Activated T-helper 1 cell treated with anti-CD3 and anti-CD28 coated beads, Interleukin-12 subunit alpha, Interleukin-12 subunit beta, Interleukin-2, Interleukin-4 antibody, amounts not matched to agents 30 ng/mL and 10 ng/mL and 1 ng/mL, durations not matched to agents 14 hours and 24 hours and 36 hours (primary cell): ENCODE data around the gene C11orf42. TPM values are rescaled to one million over a fixed set of nuclear protein-coding genes. Genes with fewer than 3 reads are reported as not detected.
"Not testable (repeated sequence)": the region's sequence is repeated elsewhere in the genome, so short reads cannot be mapped to it uniquely, and the experiment has no call there.

Experiments
- DNase-seq: peaks from one replicate; pipeline ENCODE4 v3.0.0; 2021; ENCODE audit warnings: low spot score
- H3K27ac Mint-ChIP-seq: one replicate; pipeline ENCODE4 v1.8.0; 2021; ENCODE audit warnings: mild to moderate bottlenecking, mixed read lengths
- H3K27me3 Mint-ChIP-seq: one replicate; pipeline ENCODE4 v1.8.0; 2022; ENCODE audit warnings: mild to moderate bottlenecking, moderate library complexity, mixed read lengths; ENCODE audit not compliant: insufficient read depth
- H3K36me3 Mint-ChIP-seq: one replicate; pipeline ENCODE4 v1.8.0; 2021; ENCODE audit warnings: low read depth, mixed read lengths
- H3K4me1 Mint-ChIP-seq: one replicate; pipeline ENCODE4 v1.8.0; 2021; ENCODE audit warnings: low read depth, mixed read lengths
- H3K4me3 Mint-ChIP-seq: one replicate; pipeline ENCODE4 v1.8.0; 2021; ENCODE audit warnings: mild to moderate bottlenecking, moderate library complexity, mixed read lengths
- H3K9me3 Mint-ChIP-seq: one replicate; pipeline ENCODE4 v1.8.0; 2021; ENCODE audit warnings: mixed read lengths
- intact Hi-C: fragments of 100-400 bp; cut with micrococcal nuclease; formaldehyde crosslinking; loops from one replicate; pipeline ENCODE4 v1.15.1; 2024
- total RNA-seq: library from RNA; stranded (reverse); gene quantifications from 2 replicates; pipeline ENCODE4 v1.2.3, GENCODE V29; 2022

The C11orf42 gene
- total RNA-seq, 1 donor from 2014 or later, result not detected

GRCh38 chr11:6248897-6249296, 43.5 kb downstream of the C11orf42 start:
- intact Hi-C loops, H3K4me1 Mint-ChIP-seq, H3K9me3 Mint-ChIP-seq, H3K27ac Mint-ChIP-seq, DNase-seq, H3K4me3 Mint-ChIP-seq, H3K36me3 Mint-ChIP-seq: not testable (repeated sequence)
- H3K27me3 Mint-ChIP-seq, result peaks cover 16% of the 10 kb centered on the region

GRCh38 chr11:6249770-6250555, 44.6 kb downstream of the C11orf42 start:
- Mint-ChIP-seq H3K4me3 (no peak overlapping the region), H3K36me3 (no peaks in the 10 kb centered on the region), H3K27me3 (peaks cover 12% of the 10 kb centered on the region), H3K9me3 (no peaks in the 10 kb centered on the region), H3K4me1 (no peaks in the 10 kb centered on the region), H3K27ac (no peak overlapping the region)
- DNase-seq, result no peak
- intact Hi-C loops, result no loop called here

DNA sequence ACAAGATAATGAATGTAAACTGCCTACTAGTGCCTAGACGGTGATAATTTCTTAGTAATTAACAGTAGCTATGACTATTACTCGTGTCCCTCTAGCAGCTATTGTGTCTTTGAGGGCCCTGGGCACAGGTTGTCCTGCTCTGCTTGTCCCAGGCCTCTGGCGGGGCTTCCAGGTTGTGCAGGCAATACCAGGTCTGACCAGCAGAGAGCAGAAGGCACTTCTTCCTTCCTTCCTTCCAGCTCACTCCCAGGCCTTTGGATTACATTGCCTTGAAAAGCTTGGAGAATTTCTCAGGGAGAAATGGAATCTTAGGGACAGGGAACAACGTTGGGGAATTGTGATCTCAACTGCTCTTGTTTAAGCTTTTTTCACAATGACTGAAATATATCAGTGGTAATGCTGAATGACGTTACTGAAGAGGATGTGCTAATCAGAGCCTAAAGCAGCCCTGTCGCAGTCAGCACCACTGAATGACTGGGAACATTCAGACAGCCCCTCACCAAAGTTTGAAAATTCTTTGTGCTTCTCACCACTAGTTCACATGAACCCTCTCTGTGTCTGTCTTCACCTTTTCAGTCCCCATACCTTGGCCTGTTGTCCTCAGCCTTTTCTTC, 45.9 kb downstream of the C11orf42 start:
- intact Hi-C loops, result loop anchor here (1.0 kb wide), 2 partner anchors 102 to 112 kb away; no protein-coding TSS in a partner anchor
- Mint-ChIP-seq H3K4me3 (no peak overlapping the region), H3K36me3 (no peaks in the 10 kb centered on the region), H3K4me1 (no peaks in the 10 kb centered on the region), H3K27me3 (peaks cover 10% of the 10 kb centered on the region), H3K27ac (no peak overlapping the region), H3K9me3 (no peaks in the 10 kb centered on the region)
- peak; percentile 19 for DNase-seq

GRCh38 chr11:6251990-6252473, 46.7 kb downstream of the C11orf42 start:
- Mint-ChIP-seq H3K36me3 (no peaks in the 10 kb centered on the region), H3K4me3 (no peak overlapping the region), H3K27ac (no peak overlapping the region), H3K4me1 (no peaks in the 10 kb centered on the region), H3K9me3 (no peaks in the 10 kb centered on the region), H3K27me3 (peaks cover 10% of the 10 kb centered on the region)
- intact Hi-C loops, result loop anchor here (1.0 kb wide), 2 partner anchors 101 to 111 kb away; no protein-coding TSS in a partner anchor
- no peak for DNase-seq

DNA sequence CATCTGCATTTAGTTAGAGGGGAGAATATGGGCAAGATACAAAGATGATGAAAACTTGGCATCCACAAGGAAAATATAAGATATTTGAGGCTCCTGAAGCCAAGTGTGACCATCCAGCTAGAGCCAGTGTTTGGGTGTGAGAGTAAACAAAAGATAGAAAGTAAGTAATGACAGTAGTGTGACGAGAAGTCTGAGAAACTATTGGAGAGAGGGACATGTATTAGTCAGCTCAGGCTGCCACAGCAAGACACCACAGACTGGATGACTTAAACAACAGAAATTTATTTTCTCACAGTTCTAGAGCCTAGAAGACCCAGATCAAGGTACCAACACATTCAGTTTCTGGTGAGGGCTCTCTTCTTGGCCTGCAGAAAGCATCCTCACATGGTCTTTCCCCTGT, 47.8 kb downstream of the C11orf42 start:
- H3K36me3 Mint-ChIP-seq, result no peaks in the 10 kb centered on the region
- intact Hi-C loops, result no loop called here
- H3K9me3 Mint-ChIP-seq, result no peaks in the 10 kb centered on the region
- H3K4me1 Mint-ChIP-seq, result no peaks in the 10 kb centered on the region
- H3K4me3 Mint-ChIP-seq, result no peak overlapping the region
- peaks cover 6% of the 10 kb centered on the region for H3K27me3 Mint-ChIP-seq
- H3K27ac Mint-ChIP-seq, result no peak overlapping the region
- DNase-seq, result no peak

GRCh38 chr11:6258141-6258540, 52.8 kb downstream of the C11orf42 start:
- Mint-ChIP-seq H3K4me3 (no peak overlapping the region), H3K4me1 (no peaks in the 10 kb centered on the region), H3K27me3 (peaks cover 12% of the 10 kb centered on the region), H3K9me3 (no peaks in the 10 kb centered on the region), H3K27ac (no peak overlapping the region), H3K36me3 (no peaks in the 10 kb centered on the region)
- intact Hi-C loops, result loop anchor here (2.0 kb wide), 2 partner anchors 23 to 57 kb away; partner anchors contain the start of gene FHIP1B
- no peak for DNase-seq

DNA sequence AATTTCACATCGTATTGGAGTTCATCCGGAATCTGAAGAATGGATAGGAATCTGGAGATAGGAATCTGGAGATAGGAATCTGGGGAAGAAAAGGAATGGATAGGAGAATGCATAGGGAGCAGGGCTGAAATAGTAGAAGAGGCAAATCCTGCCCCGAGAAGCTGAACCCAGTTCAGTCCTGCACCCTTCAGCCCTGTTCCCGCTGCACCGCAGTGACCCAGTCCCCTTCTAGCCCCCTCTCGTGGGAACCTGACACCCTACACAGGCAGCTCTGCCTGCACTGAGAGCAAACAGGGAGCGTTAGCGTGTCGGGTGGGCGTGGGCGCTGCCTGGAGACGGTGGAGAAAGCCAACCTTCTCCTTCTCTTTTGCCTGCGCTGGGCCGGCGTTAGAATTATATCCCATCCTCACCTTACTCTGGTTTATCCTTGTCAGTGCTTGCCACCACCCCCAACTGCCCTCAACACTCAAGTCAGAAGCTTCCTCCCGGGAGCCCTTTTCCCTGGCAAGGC, 53.3 kb downstream of the C11orf42 start:
- Mint-ChIP-seq H3K27me3 (peaks cover 12% of the 10 kb centered on the region), H3K4me3 (no peak overlapping the region), H3K4me1 (no peaks in the 10 kb centered on the region), H3K27ac (no peak overlapping the region), H3K9me3 (no peaks in the 10 kb centered on the region), H3K36me3 (no peaks in the 10 kb centered on the region)
- no peak for DNase-seq
- intact Hi-C loops, result loop anchor here (2.0 kb wide), 2 partner anchors 24 to 56 kb away; partner anchors contain the start of gene FHIP1B

GRCh38 chr11:6260207-6260726, 54.9 kb downstream of the C11orf42 start:
- Mint-ChIP-seq H3K4me3 (no peak overlapping the region), H3K9me3 (no peaks in the 10 kb centered on the region), H3K27me3 (peaks cover 19% of the 10 kb centered on the region), H3K27ac (no peak overlapping the region), H3K36me3 (no peaks in the 10 kb centered on the region), H3K4me1 (no peaks in the 10 kb centered on the region)
- intact Hi-C loops, result no loop called here
- no peak for DNase-seq

Other genes starting within 250 kb of the C11orf42 start
- not detected in 2 replicates for gene OR56A5, start 237.1 kb upstream of the C11orf42 start, total RNA-seq
- 0.20 TPM in 1 of 2 replicates, not detected in the other for gene OR52L1, start 218.6 kb upstream of the C11orf42 start, total RNA-seq
- not detected in 2 replicates for gene OR56A4, start 198.6 kb upstream of the C11orf42 start, total RNA-seq
- not detected in 2 replicates for gene OR56A1, start 174.8 kb upstream of the C11orf42 start, total RNA-seq
- not detected in 2 replicates for gene OR56B4, start 97.9 kb upstream of the C11orf42 start, total RNA-seq
- gene OR52B2, start 35.2 kb upstream of the C11orf42 start, total RNA-seq, result not detected in 2 replicates
- not detected in 2 replicates for gene OR52W1, start 6.3 kb upstream of the C11orf42 start, total RNA-seq
- gene FHIP1B, start 29.1 kb downstream of the C11orf42 start, total RNA-seq, result 19.3 TPM in 2 replicates
- gene CNGA4, start 33.5 kb downstream of the C11orf42 start, total RNA-seq, result 0.10 TPM in 1 of 2 replicates, not detected in the other
- gene CCKBR, start 54.3 kb downstream of the C11orf42 start, total RNA-seq, result not detected in 2 replicates
- gene CAVIN3, start 114.9 kb downstream of the C11orf42 start, total RNA-seq, result 16.5 and 17.2 TPM in 2 replicates
- 8.5 and 9.4 TPM in 2 replicates for gene SMPD1, start 184.9 kb downstream of the C11orf42 start, total RNA-seq
- 16.5 and 16.8 TPM in 2 replicates for gene APBB1, start 213.5 kb downstream of the C11orf42 start, total RNA-seq
- 1.2 TPM in 1 of 2 replicates, not detected in the other for gene HPX, start 235.4 kb downstream of the C11orf42 start, total RNA-seq